GM12865 (cell line): Measurements from ENCODE around the gene ZFYVE28.

Experiments
- DNase-seq: peaks from one replicate; pipeline ENCODE4 v3.0.0; 2010; ENCODE audit warnings: low read depth
- H3K4me3 ChIP-seq: 2 replicates; pipeline ENCODE4 v1.5.1; 2011; ENCODE audit warnings: mild to moderate bottlenecking, low read depth, low read length, control low read depth
- CTCF ChIP-seq: IDR thresholded peaks from 2 replicates; pipeline ENCODE4 v1.5.1; 2011; ENCODE audit warnings: low read length, control low read depth, low read depth, inconsistent platforms; ENCODE audit not compliant: insufficient read depth; ENCODE audit errors: missing control alignments

The ZFYVE28 gene

DNA sequence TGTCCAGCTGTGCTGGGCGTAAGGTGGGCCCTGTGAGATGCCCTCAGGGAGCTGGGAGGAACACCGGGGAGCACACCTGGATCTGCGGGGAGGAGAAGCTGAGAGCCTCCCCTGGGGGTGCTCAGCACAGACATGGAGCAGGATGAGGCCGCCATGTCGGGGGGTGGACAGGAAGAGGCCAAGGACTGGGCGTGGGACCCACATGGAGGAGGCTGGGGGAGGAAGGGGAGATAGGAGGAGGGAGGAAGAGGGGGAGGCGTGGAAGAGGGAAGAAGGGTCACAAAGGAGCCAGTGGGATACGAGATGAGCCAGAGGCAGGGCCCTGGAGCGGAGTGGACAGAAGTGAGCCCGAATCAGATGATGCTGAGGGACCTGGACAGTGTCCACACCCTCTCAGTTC, 66.3 kb downstream of the ZFYVE28 start:
- TF ChIP-seq CTCF, result no peak
- H3K4me3 ChIP-seq, result no peak overlapping the region
- DNase-seq, result no peak

DNA sequence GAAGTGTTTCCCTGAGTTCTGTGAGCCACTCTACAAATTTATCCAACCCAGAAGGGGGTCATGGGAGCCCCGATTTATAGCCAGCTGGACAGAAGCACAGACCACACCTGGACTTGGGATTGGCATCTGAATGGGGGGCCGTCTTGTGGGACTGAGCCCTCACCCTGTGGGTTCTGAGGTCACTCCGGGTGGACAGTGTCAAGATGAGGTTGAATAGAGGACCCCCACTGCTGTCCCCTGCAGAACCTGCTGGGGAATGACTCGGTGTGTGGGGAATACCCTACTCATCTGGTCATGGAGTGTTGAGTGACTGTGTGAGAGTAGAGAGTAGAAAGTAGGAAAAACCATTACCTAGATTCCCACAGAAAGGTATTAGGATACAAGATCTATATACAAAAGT, 67.5 kb downstream of the ZFYVE28 start:
- no peak for DNase-seq
- no peak for TF ChIP-seq CTCF
- H3K4me3 ChIP-seq, result no peak overlapping the region

DNA sequence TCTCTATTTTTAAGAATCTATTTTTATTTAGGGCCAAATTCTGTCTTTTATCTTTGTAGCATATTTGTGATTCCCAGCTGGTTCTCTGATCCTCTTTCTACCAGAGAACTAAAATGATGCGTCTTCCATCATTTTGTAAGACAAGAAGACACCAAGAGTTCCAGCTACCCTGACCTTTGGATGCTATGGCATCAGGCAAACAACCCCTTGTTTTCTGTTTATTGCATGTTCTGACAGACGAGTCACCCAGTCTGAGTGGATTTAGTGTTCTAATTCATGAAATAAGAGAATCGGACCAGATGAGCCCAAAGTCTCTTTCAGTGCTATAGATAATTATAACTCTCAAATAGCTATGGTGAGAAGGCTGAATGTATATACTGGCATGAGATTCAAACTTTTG, 69.7 kb downstream of the ZFYVE28 start:
- no peak overlapping the region for H3K4me3 ChIP-seq
- no peak for DNase-seq
- no peak for TF ChIP-seq CTCF

GRCh38 chr4:2347190-2347589, 71.3 kb downstream of the ZFYVE28 start:
- DNase-seq, result no peak
- H3K4me3 ChIP-seq, result no peak overlapping the region
- no peak for TF ChIP-seq CTCF

DNA sequence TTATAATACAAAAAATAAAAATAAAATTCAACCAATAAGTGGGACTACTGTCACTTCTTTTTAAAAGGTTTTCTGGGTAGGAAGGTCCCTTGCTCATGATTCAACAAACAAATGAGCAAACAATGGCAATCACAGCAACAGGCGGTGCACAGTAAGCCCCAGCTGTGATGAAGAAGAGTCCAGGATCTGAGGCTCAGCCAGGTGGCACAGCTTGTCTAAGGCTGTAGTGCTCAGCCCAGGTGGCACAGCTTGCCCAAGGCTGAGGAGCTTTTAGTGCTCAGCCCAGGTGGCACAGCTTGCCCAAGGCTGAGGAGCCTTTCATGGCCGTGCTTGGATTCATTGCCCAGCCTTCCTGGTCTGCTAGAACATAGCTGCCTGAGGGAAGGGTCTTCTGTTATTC, 75.0 kb downstream of the ZFYVE28 start:
- no peak for TF ChIP-seq CTCF
- no peak for DNase-seq
- no peak overlapping the region for H3K4me3 ChIP-seq

GRCh38 chr4:2341911-2342652, 76.4 kb downstream of the ZFYVE28 start:
- no peak overlapping the region for H3K4me3 ChIP-seq
- DNase-seq, result no peak

More at GRCh38 chr4:2341911-2342652, 76.4 kb downstream of the ZFYVE28 start:
- no peak for TF ChIP-seq CTCF
